ENCODE measurements around the gene ZNF615.
"Not testable (repeated sequence)": the region's sequence is repeated elsewhere in the genome, so short reads cannot be mapped to it uniquely, and the experiment has no call there.

ZNF615 gene

GRCh38 chr19:51980116-51980736 lies 27.8 kb downstream of the ZNF615 start:
- peak; percentile 5 for DNase-seq

- DNase-seq: no peak
Measured at GRCh38 chr19:51978882-51979281, 29.1 kb downstream of the ZNF615 start.

GRCh38 chr19:51977346-51977745 lies 30.7 kb downstream of the ZNF615 start:
- DNase-seq: no peak

GRCh38 chr19:51976852-51977251 lies 31.2 kb downstream of the ZNF615 start:
- no peak for DNase-seq

DNA sequence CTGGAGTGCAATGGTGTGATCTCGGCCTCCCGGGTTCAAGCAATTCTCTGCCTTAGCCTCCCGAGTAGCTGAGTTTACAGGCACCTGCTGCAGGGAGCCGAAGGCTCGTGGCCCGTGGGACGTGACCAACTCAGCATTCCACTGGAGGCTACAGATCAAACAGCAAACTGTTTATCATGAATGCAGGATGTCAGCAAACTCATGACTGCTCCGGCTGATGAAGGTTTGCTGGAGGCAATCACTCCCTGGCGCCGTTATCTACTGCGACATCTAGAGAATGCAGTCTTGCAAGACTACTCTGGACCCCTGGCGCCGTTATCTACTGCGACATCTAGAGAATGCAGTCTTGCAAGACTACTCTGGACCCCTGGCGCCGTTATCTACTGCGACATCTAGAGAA lies 32.2 kb downstream of the ZNF615 start:
- not testable (repeated sequence) for DNase-seq

- no peak for DNase-seq
Measured at GRCh38 chr19:51971624-51972023, 36.4 kb downstream of the ZNF615 start.

- no peak for DNase-seq
Measured at GRCh38 chr19:51970718-51971117, 37.3 kb downstream of the ZNF615 start.

DNA sequence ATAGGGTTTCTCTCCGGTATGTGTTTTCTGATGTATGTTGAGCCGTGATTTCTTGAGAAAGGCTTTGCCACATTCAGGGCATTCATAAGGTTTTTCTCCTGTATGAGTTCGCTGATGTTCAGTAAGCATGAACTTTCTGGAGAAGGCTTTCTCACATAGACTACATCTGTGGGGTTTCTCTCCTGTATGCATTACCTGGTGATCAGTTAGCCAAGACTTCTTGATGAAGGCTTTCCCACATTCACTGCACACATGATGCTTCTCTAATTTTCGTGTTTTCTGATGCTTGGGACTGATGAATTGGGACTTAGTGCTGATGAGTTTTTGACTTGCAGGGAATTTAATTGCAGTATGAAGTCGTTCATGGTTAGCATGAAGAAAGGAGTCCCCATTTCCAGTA lies 42.4 kb downstream of the ZNF615 start:
- DNase-seq: no peak

DNA sequence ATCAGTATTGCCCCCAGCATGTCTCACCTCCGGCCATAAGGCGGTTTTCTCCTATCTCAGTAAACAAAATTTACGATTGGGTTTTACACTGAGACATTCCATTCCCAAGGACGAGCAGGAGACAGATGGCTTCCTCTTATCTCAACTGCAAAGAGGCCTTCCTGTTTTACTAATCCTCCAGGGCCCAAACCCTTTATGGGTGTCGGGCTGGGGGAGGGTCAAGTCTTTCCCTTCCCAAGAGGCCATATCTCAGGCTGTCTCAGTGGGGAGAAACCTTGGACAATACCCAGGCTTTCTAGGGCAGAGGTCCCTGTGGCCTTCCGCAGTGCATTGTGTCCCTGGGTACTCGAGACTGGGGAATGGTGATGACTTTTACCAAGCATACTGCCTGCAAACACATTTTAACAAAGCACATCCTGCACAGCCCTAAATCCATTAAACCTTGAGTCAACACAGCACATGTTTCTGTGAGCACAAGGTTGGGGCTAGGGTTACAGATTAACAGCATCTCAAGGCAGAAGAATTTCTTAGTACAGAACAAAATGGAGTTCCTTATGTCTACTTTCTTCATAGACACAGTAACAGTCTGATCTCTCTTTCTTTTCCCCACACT lies 47.3 kb downstream of the ZNF615 start:
- not testable (repeated sequence) for DNase-seq

GRCh38 chr19:51959791-51960190 lies 48.2 kb downstream of the ZNF615 start:
- DNase-seq: no peak

DNA sequence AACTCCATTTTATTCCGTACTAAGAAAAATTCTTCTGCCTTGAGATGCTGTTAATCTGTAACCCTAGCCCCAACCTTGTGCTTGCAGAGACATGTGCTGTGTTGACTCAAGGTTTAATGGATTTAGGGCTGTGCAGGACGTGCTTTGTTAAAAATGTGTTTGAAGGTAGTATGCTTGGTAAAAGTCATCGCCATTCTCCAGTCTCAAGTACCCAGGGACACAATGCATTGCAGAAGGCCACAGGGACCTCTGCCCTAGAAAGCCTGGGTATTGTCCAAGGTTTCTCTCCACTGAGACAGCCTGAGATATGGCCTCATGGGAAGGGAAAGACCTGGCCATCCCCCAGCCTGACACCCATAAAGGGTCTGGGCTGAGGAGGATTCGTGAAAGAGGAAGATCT lies 50.2 kb downstream of the ZNF615 start:
- not testable (repeated sequence) for DNase-seq

DNA sequence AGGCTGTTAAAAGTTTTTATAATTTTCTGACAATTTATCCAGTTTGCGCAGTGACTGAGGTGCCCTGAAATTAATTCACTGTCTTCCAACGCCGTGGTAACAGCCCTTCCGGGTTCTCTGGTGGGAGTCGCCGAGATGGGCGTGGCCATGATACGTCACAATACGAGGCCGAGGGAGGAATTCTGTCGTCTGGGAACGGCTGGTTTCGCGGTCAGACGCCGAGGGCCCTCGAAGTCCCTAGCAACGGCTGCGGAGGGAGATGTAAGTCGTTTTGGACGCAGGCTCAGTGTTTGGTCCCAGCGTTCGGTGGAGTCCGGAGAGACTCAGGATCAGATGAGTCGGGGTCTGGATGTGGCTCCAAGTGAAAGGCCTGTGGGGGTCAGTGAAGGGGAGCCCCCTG lies 59.0 kb downstream of the ZNF615 start:
- DNase-seq: no peak

- DNase-seq: no peak
Measured at GRCh38 chr19:51946602-51947001, 61.4 kb downstream of the ZNF615 start.

- no peak for DNase-seq
Measured at GRCh38 chr19:51944798-51945552, 63.0 kb downstream of the ZNF615 start.
